Endothelial cell of umbilical vein (primary cell): ENCODE data around the gene HS3ST3B1.

ENCODE experiments used
- CTCF ChIP-seq, 2 donors: IDR thresholded peaks; 1 replicate in 1 of 2; 2 replicates in 1 of 2; pipeline ENCODE4 v1.5.1; 2011; ENCODE audit warnings: low read length in 2 of 2, mild to moderate bottlenecking in 2 of 2, moderate library complexity in 2 of 2, control low read depth in 1 of 2, inconsistent platforms in 1 of 2, low read depth in 1 of 2; ENCODE audit not compliant: insufficient read depth in 1 of 2; ENCODE audit errors: extremely low read depth in 1 of 2
- EZH2 ChIP-seq: IDR thresholded peaks from 2 replicates; pipeline ENCODE4 v1.6.1; 2012; ENCODE audit warnings: borderline replicate concordance, low read depth, mild to moderate bottlenecking, moderate library complexity, low read length, inconsistent platforms; ENCODE audit not compliant: severe bottlenecking
- POLR2A ChIP-seq: IDR thresholded peaks from 2 replicates; pipeline ENCODE4 v1.6.1; 2012; ENCODE audit warnings: low read depth, mild to moderate bottlenecking, control low read depth, low read length
- POLR2AphosphoS5 ChIP-seq: IDR thresholded peaks from 2 replicates; pipeline ENCODE4 v1.6.1; 2012; ENCODE audit warnings: low read depth, mild to moderate bottlenecking, control low read depth, low read length, moderate library complexity; ENCODE audit not compliant: insufficient read depth

- TF ChIP-seq POLR2A, result no peak
- TF ChIP-seq CTCF (IDR thresholded peaks at IDR 0.05; ENCODE audit: extremely low read depth in 1 of 2, insufficient read depth in 1 of 2, low read depth in 1 of 2, low read length in 2 of 2), result no peak
- TF ChIP-seq EZH2, result no peak
- TF ChIP-seq POLR2AphosphoS5, result no peak
Observed at GRCh38 chr17:14281530-14281929, 19.4 kb upstream of the HS3ST3B1 start.
